H1 (cell line): Measurements from ENCODE around the gene DCAF15. TPM values are rescaled to one million over a fixed set of nuclear protein-coding genes. Genes with fewer than 3 reads are reported as not detected.

Source experiments
- CTCF ChIP-seq, 3 experiments: IDR thresholded peaks; 1 replicate in 2 of 3; 2 replicates in 1 of 3; pipeline versions ENCODE4 v1.5.1 to v1.6.1; 2011; ENCODE audit warnings: low read length in 3 of 3, mild to moderate bottlenecking in 3 of 3, inconsistent platforms in 2 of 3, low read depth in 1 of 3, moderate library complexity in 1 of 3; ENCODE audit not compliant: insufficient read depth in 1 of 3; ENCODE audit errors: control extremely low read depth in 1 of 3
- JUN ChIP-seq: IDR thresholded peaks from 2 replicates; pipeline ENCODE4 v1.6.1; 2011; ENCODE audit warnings: low read depth, mild to moderate bottlenecking, improper control_type of control experiment, low read length
- polyA plus RNA-seq, 7 experiments: library from polyadenylated mRNA; depleted of rRNA in 3 of 7; stranded (reverse) in 5 of 7; unstranded in 2 of 7; fragments of >200 nt in 5 of 7; fragments of 200-250 nt in 2 of 7; gene quantifications; 1 replicate in 5 of 7; 2 replicates in 1 of 7; 4 replicates in 1 of 7; pipeline versions ENCODE4 v1.2.1 to v1.2.3, GENCODE V29; 2011 to 2013; ENCODE audit warnings: missing spikeins in 2 of 7, mixed read lengths in 2 of 7
- total RNA-seq: library from RNA; stranded (reverse); fragmentation: NEBNext Ultra II Directional; extraction: Animal tissue kit (Norgen Biotek cat#: 25700); gene quantifications from 2 replicates; pipeline ENCODE4 v1.2.1, GENCODE V29; 2021

Gene DCAF15
- total and polyA plus RNA-seq, 2 of the 8 experiments (the other 6 are each of a cell fraction or from before 2014, with no cell fraction given), result 68.7 to 80.8 TPM

- TF ChIP-seq JUN (no peak), CTCF (IDR thresholded peaks at IDR 0.05; ENCODE audit: control extremely low read depth in 1 of 3, insufficient read depth in 1 of 3, low read depth in 1 of 3, low read length in 3 of 3) (no peak)
Observed at GRCh38 chr19:13926010-13926409, 26.3 kb upstream of the DCAF15 start (continued).
